ENCODE results near the gene MEGF11. TPM values are rescaled to one million over a fixed set of nuclear protein-coding genes. Genes with fewer than 3 reads are reported as not detected.

Gene MEGF11
- polyA plus RNA-seq, 5 donors, result 3.3 to 15.1 (median 7.6) TPM

DNA sequence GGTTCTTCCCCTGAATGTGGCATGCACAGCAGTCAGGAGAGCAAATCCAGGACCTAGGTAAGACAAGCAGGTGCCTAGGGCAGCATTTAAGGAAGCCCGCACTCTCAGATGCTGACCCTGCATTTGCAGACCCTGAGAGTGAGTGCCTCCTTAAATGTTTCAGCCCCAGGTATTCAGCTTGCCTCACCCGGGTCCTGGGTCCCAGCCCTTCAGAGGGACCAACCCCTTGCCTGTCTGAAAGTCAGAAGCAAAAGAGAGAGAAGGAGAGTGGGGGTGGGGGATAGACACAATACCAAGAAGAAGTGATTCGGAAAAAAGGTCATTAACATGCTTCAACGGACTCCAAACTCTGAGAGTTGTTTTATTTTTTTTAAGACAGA is 75.0 kb downstream of the MEGF11 start:
- DNase-seq, result no peak

DNA sequence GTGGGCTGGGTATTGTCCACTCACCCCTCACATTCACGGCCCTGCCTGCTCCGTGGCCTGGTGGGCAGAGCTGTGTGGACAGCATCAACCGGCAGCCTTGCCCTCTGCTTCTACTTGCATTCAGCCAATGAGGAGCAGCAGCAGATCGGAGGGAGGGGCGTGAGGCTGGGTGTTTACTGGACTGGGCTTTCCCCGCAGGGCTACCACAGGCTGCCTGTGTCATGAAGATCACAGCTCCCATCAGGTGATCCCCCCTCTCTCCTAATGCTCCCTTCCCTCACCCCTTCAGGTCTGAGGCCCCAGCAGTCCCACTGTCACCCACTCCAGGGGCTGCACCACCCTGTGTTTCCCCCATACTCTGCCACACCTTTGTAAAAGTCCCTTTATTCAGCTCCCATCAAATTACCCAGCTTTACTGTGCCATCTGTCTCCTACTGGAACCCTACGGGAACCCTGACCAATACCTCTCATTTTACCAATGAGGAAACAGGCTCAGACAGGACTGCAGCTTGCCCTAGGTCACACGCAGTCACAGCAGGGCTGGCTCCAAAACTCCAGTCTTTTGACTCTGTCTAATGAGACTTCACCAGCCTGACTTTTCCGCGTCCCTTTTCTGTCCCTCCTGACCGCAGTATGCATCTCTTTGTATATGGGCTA is 81.1 kb downstream of the MEGF11 start:
- no peak for DNase-seq

DNA sequence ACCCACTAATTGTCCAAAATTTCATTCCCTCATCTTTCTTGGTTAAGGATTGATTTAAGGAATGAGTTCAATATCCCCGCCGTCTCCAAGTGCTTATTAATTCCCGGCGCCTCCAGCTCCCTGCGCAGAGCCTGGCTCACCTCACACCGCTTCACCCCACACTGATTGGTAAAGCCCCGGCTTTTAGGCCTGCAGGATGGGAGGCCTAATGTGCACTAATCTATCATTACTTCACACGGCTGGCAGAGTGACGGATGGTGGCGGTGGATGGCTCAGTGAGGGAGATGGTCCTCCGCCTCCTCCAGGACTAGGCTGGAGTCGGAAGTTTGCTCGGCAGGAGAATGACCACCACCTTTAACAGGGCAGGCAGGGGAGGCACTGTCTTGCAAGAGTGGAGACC is 81.7 kb downstream of the MEGF11 start:
- no peak for DNase-seq

DNA sequence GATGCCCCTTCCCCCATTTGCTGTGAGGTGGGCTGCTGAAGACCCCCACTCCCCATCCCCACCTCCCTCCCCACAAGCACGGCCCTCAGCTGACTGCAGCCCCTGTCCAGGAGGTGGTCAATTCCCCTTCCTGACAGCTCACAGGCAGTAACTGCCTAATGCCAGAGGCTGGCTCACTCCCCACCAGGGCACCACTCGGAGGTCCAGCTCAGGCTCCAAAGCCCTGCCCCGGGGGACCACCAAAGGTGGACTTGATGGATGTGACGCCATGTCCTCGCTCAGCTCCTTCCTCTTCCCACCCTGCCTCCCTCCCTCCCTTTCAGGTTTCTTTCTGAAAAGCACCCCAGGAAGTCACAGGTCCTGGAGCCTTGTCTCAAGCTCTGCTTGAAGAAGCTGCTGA is 82.8 kb downstream of the MEGF11 start:
- no peak for DNase-seq

DNA sequence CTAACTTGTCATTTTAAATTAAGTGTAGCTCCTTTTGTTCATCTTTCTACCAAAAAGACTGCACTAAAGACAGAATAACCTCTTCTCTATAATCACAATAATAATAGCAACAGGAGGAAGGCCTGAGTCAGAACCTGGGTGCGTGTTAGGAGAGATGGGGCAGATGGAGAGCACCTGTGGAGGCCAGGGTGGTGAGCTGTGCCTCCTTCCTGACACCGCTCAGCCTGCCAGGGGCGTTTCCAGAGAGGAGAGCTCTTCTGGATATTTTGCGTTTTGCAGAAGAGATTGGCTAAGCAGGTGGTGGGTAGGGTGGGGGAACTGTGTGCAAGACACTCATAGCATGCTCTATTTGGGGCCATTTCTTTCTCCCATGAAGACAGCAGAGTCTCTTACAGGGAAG is 83.5 kb downstream of the MEGF11 start:
- no peak for DNase-seq

DNA sequence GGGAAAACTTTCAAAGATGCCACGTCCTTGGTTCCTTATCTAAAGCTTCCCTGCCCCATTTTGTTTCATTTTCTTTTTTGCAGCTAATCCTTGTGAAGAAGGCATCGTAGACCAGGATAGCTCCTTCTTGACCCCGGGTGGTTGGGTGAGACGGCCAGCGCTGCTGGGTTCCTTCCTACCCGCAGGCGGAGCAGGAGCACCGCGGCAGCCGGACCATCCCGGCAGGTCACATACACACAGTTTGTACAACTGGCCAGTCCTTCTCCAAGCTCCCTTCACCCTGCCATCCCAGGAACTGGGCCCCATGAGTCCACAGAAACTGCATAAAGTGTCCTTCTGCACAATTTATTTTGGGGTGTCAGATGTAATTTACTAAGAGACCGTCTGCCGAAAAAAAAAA is 83.9 kb downstream of the MEGF11 start:
- DNase-seq, result no peak

DNA sequence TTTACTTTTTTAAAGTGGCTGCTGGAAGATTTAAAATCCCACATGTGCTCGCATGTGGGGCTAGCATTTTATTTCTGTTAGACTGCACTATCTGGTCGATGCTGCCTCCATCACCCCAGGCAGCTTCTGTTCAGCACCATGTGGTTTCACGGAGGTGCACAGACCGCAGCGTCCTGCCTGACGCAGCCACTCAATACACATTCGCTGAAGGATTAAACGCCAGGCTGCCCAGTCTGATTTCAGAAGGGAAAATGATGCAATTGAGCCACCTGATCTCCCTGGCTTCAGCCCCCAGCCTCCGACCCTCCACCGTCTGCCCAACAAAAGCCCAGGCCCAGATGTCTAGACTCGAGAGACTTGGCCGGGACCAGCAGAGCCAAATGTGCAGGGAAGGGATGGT is 84.5 kb downstream of the MEGF11 start:
- no peak for DNase-seq

DNA sequence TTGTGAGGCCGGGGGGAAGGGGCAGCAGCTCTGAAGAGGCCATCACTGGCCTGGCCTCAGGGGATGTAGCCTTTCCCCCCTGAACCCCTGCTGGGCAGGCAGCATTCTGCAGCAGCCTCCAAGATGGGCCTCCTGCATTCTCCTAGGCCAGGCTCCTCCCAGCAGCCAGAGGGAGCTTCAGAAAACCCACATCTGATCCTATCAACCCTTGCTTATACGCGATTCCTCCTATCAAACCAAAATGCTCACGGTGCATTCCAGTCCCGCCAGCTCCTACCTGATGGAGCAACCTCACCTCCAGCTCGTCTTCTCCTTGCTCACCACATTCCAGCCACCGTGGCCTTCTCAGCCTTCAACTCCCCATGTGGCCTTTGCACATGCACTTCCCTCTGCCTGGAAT is 85.7 kb downstream of the MEGF11 start:
- no peak for DNase-seq

DNA sequence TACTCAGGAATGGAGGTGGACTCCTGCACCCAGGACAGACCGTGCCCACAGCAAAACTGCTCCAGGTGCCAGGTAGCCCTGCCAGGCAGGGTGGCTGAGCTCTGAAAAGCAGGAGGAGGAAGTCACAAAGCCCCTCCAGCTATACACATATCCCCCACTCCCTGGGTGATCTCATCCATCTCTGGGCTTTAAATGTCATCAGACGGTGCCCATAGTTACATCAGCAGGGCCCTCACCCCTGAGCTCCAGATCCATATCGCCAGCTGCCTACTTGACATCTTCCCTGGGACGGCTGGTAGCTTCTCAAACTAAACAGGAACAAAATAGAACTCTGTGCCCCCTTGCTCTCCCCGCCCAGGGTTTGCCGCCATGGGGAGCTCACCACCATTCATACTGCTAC is 87.7 kb downstream of the MEGF11 start:
- DNase-seq, result no peak

DNA sequence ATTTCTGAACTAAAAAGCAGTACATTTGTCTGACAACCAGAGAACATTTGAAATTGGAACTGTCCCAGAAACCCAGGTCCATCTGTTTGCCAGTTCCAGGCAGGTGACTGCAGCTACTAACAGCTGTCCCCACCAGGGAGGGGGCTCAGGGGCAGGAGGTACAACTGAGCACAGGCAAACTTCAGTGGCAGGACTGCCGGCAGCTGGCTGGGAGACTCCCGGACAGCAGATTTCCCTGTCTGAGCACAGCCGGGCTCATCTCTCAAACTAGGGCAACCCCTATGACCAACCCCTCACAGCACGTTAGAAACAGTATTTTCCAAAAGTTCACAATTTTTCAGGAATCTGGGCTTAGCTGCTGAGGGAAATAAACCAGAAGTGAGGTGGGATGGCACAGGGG is 88.8 kb downstream of the MEGF11 start:
- DNase-seq, result no peak

DNA sequence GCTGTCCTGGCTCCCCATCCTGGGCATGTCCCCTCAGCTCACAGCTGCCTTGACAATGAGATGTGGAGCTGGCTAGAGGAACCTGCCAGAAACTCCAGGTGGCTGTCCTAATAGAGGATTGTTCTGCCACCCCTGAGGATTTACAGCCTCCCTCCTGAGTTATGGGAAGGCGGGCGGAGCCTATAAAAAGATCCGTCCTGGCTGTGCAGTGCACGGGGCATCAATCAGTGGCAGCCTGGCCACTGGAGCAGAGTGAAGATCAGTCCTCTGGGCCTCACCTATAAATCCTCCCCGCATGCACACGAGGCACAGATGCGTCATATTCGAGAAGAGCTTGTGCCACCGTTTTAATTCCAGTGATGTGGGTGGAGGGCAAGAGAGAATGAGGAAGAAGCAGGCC is 90.0 kb downstream of the MEGF11 start:
- no peak for DNase-seq

DNA sequence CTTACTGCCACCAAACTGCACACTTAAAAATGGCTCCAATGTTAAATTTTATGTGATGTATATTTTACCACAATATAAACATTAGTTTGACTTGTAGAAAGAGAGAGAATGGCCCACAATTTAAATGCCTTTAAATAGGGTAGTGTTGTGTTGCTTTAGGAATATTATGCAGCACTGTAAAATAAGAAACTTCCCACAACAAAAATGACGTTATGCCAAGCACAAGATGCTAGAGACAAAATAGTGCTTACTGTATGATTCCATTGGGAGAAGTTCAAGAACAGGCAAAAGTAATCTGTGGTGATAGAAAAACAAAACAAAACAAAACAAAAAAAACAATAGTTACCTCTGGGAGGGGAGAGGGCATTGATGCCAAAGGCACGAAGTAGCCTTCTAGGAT is 91.3 kb downstream of the MEGF11 start:
- no peak for DNase-seq

DNA sequence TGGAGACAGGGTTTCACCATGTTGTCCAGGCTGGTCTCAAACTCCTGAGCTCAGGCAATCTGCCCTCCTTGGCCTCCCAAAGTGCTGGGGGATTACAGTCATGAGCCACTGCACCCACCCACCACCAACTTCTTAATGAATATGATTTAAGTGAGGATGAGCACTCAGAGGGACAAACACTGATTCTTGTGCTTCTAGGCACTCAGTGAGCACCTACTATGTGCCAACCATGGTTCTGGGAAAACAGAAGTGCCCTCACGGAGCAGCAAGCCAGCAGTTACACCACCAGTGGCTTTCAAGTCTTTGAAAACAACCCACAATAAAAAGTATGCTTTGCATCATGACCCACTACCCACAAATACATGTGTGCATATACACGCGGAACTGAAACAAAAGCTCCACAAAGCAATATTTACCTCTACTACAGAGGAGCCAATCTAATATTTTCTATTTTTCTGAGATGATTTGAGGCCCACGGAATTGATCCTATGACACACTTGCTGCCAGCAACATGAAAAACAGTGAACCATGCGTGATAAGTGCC is 91.9 kb downstream of the MEGF11 start:
- DNase-seq, result no peak

DNA sequence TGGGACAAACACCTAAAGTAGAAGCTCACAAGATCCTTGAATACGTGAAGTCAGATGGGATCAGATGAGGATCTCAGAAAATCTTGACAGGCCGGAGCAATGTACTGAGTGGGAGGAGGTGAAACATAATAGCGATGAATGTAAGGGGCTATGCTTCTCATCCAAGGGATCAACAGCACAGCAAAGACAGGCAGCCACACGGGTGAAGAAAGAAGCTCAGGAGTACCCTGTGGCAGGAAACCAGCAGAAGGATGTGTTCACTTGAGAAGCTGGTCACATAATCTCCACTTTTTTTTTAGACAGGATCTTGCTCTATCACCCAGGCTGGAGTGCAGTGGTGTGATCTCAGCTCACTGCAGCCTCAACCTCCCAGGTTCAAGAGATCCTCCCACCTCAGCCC is 92.4 kb downstream of the MEGF11 start:
- DNase-seq, result no peak

DNA sequence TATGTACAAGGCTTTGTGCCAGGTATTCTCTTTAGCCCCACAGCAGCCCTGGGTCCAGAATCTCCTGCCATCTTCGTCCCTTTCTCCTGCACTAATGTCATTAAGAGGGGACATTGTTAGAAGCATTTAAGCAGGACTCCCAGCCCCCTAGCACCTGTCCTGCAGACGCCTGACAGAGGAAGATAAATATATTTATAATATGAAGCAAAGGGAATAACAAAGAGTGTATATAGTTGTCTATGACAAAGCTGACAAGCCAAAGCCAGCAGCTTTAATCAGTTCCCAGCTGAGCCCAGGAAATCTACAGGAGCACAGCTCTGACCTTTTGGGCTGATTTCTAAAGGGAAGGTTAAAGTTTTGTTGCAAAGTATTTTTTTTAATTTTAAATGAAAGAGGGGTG is 96.0 kb downstream of the MEGF11 start:
- no peak for DNase-seq

DNA sequence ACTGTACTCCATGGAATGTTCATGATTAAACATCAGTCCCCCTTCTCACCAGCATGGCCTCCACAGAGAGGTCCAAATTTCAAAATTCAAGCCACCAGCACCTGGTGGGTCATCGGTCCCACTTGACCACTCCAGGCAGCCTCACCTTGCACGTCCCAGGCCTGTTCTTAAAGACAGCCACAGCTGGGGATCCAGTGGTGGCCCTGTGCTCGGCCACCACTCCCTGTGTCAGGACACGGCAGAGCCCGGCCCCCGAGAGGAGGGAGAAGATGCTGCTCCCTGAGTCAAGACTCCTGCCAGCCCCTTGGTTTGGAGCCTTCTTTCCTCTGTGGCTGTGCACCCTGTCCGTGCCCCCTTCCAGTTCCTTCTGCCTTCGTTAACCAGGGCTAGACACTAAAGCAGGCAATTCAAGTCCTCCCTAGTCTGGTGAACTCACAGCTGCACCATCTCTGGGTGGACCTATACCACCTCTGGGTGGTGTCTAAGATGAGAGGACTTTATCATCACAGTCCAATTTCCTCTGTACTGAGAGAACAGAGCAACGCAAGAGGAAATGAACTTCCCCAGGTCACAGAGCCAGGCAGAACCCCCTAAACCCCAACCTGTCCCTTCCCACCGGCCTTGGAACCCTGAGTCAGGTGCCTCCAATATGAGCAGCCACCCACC is 97.1 kb downstream of the MEGF11 start:
- no peak for DNase-seq

DNA sequence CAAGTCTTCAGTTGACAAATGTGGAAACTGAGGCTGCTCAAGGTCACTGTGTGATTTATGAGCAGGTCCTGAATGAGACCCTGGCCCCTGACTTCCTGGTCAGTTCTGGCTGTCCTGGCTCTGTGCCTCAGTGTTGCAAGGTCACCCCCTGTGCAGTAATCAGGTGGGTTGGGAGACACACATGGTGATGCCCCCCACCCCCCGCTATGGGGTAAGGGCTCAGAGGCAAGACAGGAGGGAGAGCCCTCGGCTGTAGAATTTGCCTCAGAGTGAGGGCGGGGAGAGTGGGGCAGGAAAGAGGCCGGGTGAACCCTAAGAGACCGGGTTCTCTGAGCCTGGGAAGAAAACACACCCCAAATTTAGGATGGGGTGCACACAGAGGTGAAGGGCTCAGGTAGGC is 98.5 kb downstream of the MEGF11 start:
- no peak for DNase-seq

DNA sequence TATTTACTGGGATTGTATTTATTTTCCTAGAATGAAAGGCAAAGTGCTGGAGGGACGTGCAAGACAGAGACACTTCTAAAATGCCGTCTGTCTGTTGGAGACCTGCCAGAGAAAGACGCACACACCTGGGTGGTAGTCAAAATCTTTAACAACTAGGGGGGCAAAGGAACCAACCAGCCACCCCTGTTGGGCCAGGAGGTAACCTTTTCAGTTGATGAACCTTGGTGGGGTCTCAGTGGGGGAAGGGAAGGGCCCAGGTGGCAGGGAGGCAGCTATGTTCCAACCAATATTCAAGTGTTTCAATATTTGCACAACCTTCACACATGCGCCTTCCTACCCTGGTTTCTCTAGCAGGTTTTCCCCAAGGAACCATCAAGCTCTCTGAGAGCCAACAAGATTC is 99.0 kb downstream of the MEGF11 start:
- DNase-seq, result no peak

DNA sequence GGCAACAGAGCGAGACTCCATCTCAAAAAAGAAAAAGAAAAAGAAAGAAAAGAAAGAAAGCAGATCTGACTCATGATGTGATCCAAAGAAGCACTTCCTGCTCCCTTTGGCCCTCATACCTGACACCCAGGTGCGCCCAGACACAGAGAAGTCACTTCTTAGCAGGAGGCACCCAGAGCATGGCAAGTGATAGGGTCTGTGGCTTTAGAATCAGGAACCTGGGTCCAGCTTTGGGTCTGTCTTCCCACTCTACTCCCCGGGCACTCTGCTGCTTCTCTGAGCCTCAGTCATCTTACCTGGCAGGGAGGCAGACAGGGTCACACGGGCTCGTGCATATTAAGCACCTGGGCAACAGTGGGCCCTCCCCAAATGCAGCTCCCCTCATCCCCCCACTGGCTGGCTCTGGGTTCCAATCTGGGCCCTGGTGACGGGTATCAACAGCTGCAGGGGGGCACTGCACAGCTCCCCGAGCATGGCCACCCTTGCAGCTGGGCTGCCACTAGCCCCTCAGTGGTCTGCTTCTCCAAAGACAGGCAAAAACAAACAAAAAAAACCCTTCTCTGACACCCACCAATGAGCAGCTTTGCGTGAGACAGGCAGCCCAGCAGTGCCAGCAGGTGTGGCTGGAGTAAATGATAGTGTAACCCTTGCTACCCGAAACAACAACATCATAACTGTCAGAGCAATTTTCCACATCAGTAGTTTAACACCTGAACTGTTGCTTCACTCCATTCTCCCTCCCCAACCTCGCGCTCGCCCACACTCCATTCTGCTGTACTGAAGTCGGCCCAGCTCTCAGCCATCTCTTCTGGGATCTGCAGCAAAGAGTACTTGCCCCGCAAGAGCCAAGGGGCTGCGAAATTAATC is 99.8 kb downstream of the MEGF11 start:
- no peak for DNase-seq

DNA sequence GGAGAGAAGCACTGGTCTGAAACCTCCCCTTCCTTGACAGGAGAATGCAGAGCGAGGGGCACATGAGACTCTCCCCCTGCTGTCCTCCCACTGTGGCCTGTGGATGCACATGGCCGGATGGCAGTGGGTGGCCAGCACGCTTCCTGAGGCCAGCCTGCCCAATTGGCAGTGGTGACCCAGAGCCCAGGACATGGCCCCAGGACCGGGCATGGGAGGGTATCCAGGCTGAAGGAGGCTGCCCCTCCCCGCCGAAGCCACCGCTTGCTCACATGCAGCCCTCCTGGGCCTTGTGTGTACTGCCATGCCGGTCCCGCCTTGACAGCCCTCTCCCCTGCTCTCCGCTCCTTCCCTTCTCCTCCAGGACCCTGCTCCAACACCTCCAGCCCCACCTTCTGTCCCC is 100.9 kb downstream of the MEGF11 start:
- no peak for DNase-seq

DNA sequence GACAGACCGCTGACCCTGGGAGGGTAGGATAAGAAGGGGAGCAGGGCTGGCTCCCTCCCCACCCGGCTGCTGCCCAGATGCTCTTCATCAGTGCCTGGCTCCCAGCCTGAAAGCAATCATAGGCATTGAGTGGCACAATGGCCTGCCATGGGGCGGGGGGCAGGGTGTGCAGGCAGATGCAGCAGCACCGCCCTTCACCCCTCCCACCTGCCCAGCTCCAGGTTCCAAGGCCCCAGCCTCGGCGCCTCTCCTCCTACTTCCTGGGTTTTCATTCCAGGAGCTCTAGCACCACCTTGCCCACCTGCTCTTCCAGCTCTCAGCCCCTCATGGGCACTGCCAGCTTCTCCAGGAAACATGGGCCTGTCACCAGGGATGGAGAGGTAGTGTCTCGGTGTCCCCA is 101.7 kb downstream of the MEGF11 start:
- no peak for DNase-seq

DNA sequence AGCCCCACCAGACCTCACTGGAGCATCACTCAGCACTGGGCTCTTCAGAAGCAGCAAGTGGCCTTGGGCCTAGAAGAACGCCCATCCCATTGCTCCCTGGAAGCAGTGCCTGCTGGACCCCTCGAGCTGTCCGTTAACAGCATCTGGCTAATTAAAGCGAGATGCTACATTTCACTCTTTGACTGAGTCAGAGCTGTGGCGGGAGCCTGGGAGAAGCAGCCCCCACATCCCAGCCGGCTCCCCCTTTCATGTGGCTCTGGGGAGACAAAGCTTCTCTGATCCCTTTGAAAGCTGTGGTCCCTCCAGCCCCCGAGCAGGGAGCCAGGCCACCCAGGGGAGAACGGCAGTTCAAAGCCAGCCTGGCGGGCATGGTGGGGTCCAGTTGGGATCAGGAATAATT is 103.7 kb downstream of the MEGF11 start:
- DNase-seq, result no peak

DNA sequence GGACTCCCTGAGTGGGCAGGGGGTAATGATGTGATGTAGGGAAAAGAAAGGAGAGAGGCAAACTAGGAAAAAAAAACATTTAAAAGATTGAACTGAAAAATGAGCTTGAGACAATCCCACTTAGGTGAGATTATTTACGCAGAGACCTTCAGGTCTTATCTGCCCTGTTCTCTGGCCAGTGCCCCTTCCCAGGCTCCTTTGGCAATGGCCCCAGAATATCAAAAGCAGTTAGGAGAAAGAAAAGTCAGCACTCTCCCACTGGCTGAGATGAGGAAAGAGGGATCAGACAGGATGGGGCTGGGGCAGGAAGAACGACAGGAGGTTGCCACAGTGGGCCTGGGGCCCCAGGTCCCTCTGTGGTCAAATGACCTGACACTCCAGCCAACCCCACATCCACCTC is 105.4 kb downstream of the MEGF11 start:
- no peak for DNase-seq

All from right lung (tissue), 5 donors.